GM12801 (cell line): ENCODE results near the gene GRM4.

Source experiments
- CTCF ChIP-seq: IDR thresholded peaks from one replicate; pipeline ENCODE4 v1.5.1; 2011; ENCODE audit warnings: control low read depth; ENCODE audit not compliant: insufficient read length; ENCODE audit errors: extremely low read depth

GRM4 gene

GRCh38 chr6:34022873-34023255 is 123.0 kb downstream of the GRM4 start:
- TF ChIP-seq CTCF = no peak

GRCh38 chr6:34022250-34022872 is 123.5 kb downstream of the GRM4 start:
- TF ChIP-seq CTCF = no peak

- no peak for TF ChIP-seq CTCF
Measured at GRCh38 chr6:34021554-34022190, 124.2 kb downstream of the GRM4 start.

GRCh38 chr6:34020807-34021553 is 124.9 kb downstream of the GRM4 start:
- no peak for TF ChIP-seq CTCF

- TF ChIP-seq CTCF = no peak
Measured at GRCh38 chr6:34020278-34020677, 125.6 kb downstream of the GRM4 start.

GRCh38 chr6:34018961-34019606 is 126.8 kb downstream of the GRM4 start:
- no peak for TF ChIP-seq CTCF

GRCh38 chr6:34018026-34018425 is 127.9 kb downstream of the GRM4 start:
- no peak for TF ChIP-seq CTCF
